Activated CD4-positive, alpha-beta memory T cell treated with anti-CD3 and anti-CD28 coated beads for 36 hours (primary cell): Measurements from ENCODE around the gene GZF1. TPM values are rescaled to one million over a fixed set of nuclear protein-coding genes. Genes with fewer than 3 reads are reported as not detected.

Source experiments
- CTCF ChIA-PET: fragments of 350-600 bp; sonication (Branson Sonifier 250); formaldehyde crosslinking; loops from one replicate; lab custom pipeline; 2021; ENCODE audit warnings: antibody characterized with exemption, inconsistent platforms; lab: Charles Lee
- POLR2A ChIA-PET: fragments of 350-600 bp; sonication (Branson Sonifier 250); formaldehyde crosslinking; loops from one replicate; lab custom pipeline; 2021; ENCODE audit warnings: antibody characterized with exemption; lab: Charles Lee
- DNase-seq: peaks from one replicate; pipeline ENCODE4 v3.0.0-alpha.2; 2020
- H3K27ac Mint-ChIP-seq: one replicate; pipeline ENCODE4 v1.8.0; 2021; ENCODE audit warnings: mixed read lengths
- H3K27me3 Mint-ChIP-seq: one replicate; pipeline ENCODE4 v1.8.0; 2021; ENCODE audit warnings: mixed read lengths
- H3K36me3 Mint-ChIP-seq: one replicate; pipeline ENCODE4 v1.8.0; 2021; ENCODE audit warnings: mixed read lengths
- H3K4me1 Mint-ChIP-seq: one replicate; pipeline ENCODE4 v1.8.0; 2021; ENCODE audit warnings: low read depth, mixed read lengths
- H3K4me3 Mint-ChIP-seq: one replicate; pipeline ENCODE4 v1.8.0; 2021; ENCODE audit warnings: mild to moderate bottlenecking, mixed read lengths
- H3K9me3 Mint-ChIP-seq: one replicate; pipeline ENCODE4 v1.8.0; 2021; ENCODE audit warnings: mixed read lengths
- intact Hi-C: fragments of 100-400 bp; cut with micrococcal nuclease; formaldehyde crosslinking; loops from one replicate; pipeline ENCODE4 v1.15.1; 2023
- total RNA-seq, 2 experiments: library from RNA; stranded (reverse); gene quantifications; one replicate each; pipeline ENCODE4 v1.2.3, GENCODE V29; 2021

GZF1 gene
- total RNA-seq, 2 experiments from 2014 or later: 6.6 to 7.5 TPM

DNA sequence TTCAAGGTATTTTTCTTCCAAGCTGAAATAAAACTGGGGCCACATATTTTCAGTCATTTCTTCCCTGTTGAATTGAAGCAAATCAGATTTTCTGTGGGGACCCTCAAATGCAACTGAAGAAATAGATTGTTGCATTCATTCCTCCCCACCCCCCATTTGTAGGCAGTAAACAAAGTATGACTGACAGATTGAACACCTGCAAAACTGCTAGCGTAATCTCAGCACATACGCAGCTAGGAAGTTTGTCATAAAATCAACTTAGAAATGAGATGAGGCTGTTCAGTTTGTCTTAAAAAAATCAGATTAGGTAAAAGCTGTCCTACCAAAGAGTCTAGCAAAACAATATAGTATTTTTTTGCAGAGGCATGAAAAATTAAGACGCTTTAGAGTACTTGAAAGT is 8.9 kb downstream of the GZF1 start:
- intact Hi-C loops: no loop called here
- Mint-ChIP-seq H3K36me3 (peaks cover 44% of the 10 kb centered on the region), H3K4me1 (peaks cover 30% of the 10 kb centered on the region), H3K27ac (no peak overlapping the region), H3K9me3 (no peaks in the 10 kb centered on the region), H3K4me3 (no peak overlapping the region), H3K27me3 (no peaks in the 10 kb centered on the region)
- DNase-seq: no peak
- POLR2A ChIA-PET: no interaction called here
- CTCF ChIA-PET: no interaction called here

- intact Hi-C loops: no loop called here
- Mint-ChIP-seq H3K36me3 (peaks cover 48% of the 10 kb centered on the region), H3K9me3 (no peaks in the 10 kb centered on the region), H3K4me3 (no peak overlapping the region), H3K27me3 (no peaks in the 10 kb centered on the region), H3K27ac (no peak overlapping the region), H3K4me1 (peaks cover 24% of the 10 kb centered on the region)
- no peak for DNase-seq
- POLR2A ChIA-PET: no interaction called here
- CTCF ChIA-PET: no interaction called here
Measured at GRCh38 chr20:23371496-23371895, 9.5 kb downstream of the GZF1 start.

- DNase-seq: no peak
- Mint-ChIP-seq H3K4me3 (no peak overlapping the region), H3K9me3 (no peaks in the 10 kb centered on the region), H3K27ac (no peak overlapping the region), H3K27me3 (no peaks in the 10 kb centered on the region), H3K36me3 (peaks cover 53% of the 10 kb centered on the region), H3K4me1 (peaks cover 6% of the 10 kb centered on the region)
- POLR2A ChIA-PET: no interaction called here
- CTCF ChIA-PET: no interaction called here
- intact Hi-C loops: no loop called here
Measured at GRCh38 chr20:23374441-23374840, 12.5 kb downstream of the GZF1 start.

DNA sequence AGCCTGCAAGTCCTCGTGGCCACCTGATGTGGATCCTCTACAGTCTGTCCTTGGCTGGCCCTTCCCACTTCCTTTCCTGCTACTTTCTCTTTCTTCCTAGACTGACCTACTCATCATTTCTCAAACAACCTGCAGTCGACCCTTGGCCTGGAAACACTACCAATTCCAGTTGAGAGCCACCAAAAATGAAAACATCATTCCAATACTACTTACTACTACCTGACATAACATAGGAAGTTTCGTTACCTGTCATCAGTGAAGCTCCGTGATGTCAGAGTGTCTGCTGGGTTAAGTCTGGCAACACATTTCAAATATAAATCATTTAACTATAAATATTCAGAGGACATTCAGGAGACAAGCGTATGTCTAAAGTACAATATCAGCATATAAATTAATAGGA is 13.8 kb downstream of the GZF1 start:
- Mint-ChIP-seq H3K9me3 (no peaks in the 10 kb centered on the region), H3K36me3 (peaks cover 46% of the 10 kb centered on the region), H3K27me3 (no peaks in the 10 kb centered on the region), H3K4me3 (no peak overlapping the region), H3K4me1 (peaks cover 6% of the 10 kb centered on the region), H3K27ac (peak overlapping the region; percentile 13)
- intact Hi-C loops: no loop called here
- peak; percentile 21 for DNase-seq
- CTCF ChIA-PET: interaction anchor here (1.2 kb wide), 1 partner anchor 46 kb away, joined by 4 read pairs; the partner anchor contains the start of gene NAPB
- POLR2A ChIA-PET: no interaction called here

GRCh38 chr20:23379772-23380171 is 17.8 kb downstream of the GZF1 start:
- H3K27ac Mint-ChIP-seq: no peak overlapping the region
- ChIA-PET POLR2A (no interaction called here), CTCF (no interaction called here)
- peaks cover 46% of the 10 kb centered on the region for H3K36me3 Mint-ChIP-seq
- no peaks in the 10 kb centered on the region for H3K9me3 Mint-ChIP-seq
- no peak for DNase-seq
- no peaks in the 10 kb centered on the region for H3K27me3 Mint-ChIP-seq
- H3K4me1 Mint-ChIP-seq: peaks cover 6% of the 10 kb centered on the region
- intact Hi-C loops: no loop called here
- H3K4me3 Mint-ChIP-seq: no peak overlapping the region

GRCh38 chr20:23381876-23382275 is 19.9 kb downstream of the GZF1 start:
- Mint-ChIP-seq H3K27me3 (no peaks in the 10 kb centered on the region), H3K9me3 (no peaks in the 10 kb centered on the region), H3K36me3 (peaks cover 39% of the 10 kb centered on the region), H3K4me1 (no peaks in the 10 kb centered on the region), H3K27ac (no peak overlapping the region), H3K4me3 (no peak overlapping the region)
- DNase-seq: no peak
- CTCF ChIA-PET: no interaction called here
- intact Hi-C loops: no loop called here
- POLR2A ChIA-PET: no interaction called here

DNA sequence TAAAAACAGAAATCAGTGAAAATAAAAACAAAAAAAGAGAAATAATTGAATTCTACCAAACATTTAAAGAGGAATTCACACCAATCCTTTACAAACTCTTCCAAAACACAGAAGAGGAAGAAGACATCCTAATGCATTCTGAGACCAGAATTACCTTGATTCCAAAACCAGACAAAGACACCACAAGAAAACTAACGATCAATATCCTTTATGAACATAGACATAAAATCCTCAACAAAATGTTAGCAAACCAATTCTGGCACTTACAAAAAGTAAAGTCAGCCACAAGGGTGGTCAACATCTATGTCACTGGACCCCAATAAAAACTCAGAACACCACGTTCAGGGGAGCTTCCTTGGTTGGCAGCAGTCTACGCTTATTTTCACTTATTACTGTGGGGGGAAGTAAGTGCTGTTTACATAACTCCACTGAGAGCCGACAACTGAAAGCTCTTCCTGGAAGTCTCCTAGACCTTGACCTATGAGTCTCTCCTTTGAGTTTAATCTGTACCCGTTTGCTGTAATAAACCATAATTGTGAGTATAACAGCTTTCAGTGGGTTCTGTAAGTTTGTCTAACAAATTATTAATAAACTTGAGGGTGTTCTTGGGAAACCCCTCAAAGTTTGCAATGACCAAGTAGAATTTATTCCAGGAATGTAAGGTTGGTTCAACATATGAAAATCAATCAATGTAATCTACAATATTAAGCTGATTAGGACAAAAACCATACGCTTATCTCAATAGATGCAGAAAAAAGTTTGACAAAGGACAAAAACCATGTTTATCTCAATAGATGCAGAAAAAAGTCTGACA is 24.5 kb downstream of the GZF1 start:
- H3K4me3 Mint-ChIP-seq: no peak overlapping the region
- H3K4me1 Mint-ChIP-seq: no peaks in the 10 kb centered on the region
- no peaks in the 10 kb centered on the region for H3K27me3 Mint-ChIP-seq
- H3K36me3 Mint-ChIP-seq: peaks cover 36% of the 10 kb centered on the region
- ChIA-PET CTCF (interaction anchor here (0.6 kb wide), 1 partner anchor 10 kb away, joined by 3 read pairs; no protein-coding TSS in a partner anchor), POLR2A (no interaction called here)
- no peak for DNase-seq
- intact Hi-C loops: no loop called here
- H3K27ac Mint-ChIP-seq: no peak overlapping the region
- no peaks in the 10 kb centered on the region for H3K9me3 Mint-ChIP-seq

GRCh38 chr20:23387118-23387443 is 25.1 kb downstream of the GZF1 start:
- POLR2A ChIA-PET: no interaction called here
- no peak for DNase-seq
- Mint-ChIP-seq H3K9me3 (no peaks in the 10 kb centered on the region), H3K27me3 (no peaks in the 10 kb centered on the region), H3K4me3 (no peak overlapping the region), H3K36me3 (peaks cover 39% of the 10 kb centered on the region), H3K27ac (no peak overlapping the region), H3K4me1 (no peaks in the 10 kb centered on the region)
- intact Hi-C loops: no loop called here
- CTCF ChIA-PET: interaction anchor here (0.7 kb wide), 1 partner anchor 66 kb away, joined by 3 read pairs; no protein-coding TSS in a partner anchor

- intact Hi-C loops: no loop called here
- CTCF ChIA-PET: interaction anchor here (1.5 kb wide), 1 partner anchor 31 kb away, joined by 4 read pairs; the partner anchor contains the start of gene NAPB
- no peak for DNase-seq
- Mint-ChIP-seq H3K36me3 (peaks cover 39% of the 10 kb centered on the region), H3K27me3 (no peaks in the 10 kb centered on the region), H3K4me3 (no peak overlapping the region), H3K9me3 (no peaks in the 10 kb centered on the region), H3K4me1 (no peaks in the 10 kb centered on the region), H3K27ac (no peak overlapping the region)
- POLR2A ChIA-PET: no interaction called here
Measured at GRCh38 chr20:23390091-23390774, 28.3 kb downstream of the GZF1 start.

- ChIA-PET CTCF (no interaction called here), POLR2A (no interaction called here)
- H3K4me3 Mint-ChIP-seq: no peak overlapping the region
- intact Hi-C loops: no loop called here
- H3K27ac Mint-ChIP-seq: no peak overlapping the region
- no peaks in the 10 kb centered on the region for H3K27me3 Mint-ChIP-seq
- no peak for DNase-seq
- no peaks in the 10 kb centered on the region for H3K4me1 Mint-ChIP-seq
- no peaks in the 10 kb centered on the region for H3K9me3 Mint-ChIP-seq
- peaks cover 40% of the 10 kb centered on the region for H3K36me3 Mint-ChIP-seq
Measured at GRCh38 chr20:23391707-23392310, 29.8 kb downstream of the GZF1 start.

- no peak for DNase-seq
- Mint-ChIP-seq H3K4me1 (peaks cover 13% of the 10 kb centered on the region), H3K27ac (no peak overlapping the region), H3K4me3 (no peak overlapping the region), H3K27me3 (no peaks in the 10 kb centered on the region), H3K9me3 (no peaks in the 10 kb centered on the region), H3K36me3 (peaks cover 33% of the 10 kb centered on the region)
- intact Hi-C loops: no loop called here
- ChIA-PET CTCF (no interaction called here), POLR2A (interaction anchor here (1.1 kb wide), 1 partner anchor 27 kb away, joined by 3 read pairs; no protein-coding TSS in a partner anchor)
Measured at GRCh38 chr20:23393996-23394775, 32.2 kb downstream of the GZF1 start.
